Chondrocyte (in vitro differentiated cells): ENCODE measurements around the gene ROBO4. TPM values are rescaled to one million over a fixed set of nuclear protein-coding genes. Genes with fewer than 3 reads are reported as not detected.

ENCODE experiments used
- DNase-seq: peaks from one replicate; pipeline ENCODE4 v3.0.0; 2021; ENCODE audit warnings: mixed read lengths, low spot score
- H3K27ac Mint-ChIP-seq: one replicate; pipeline ENCODE4 v1.8.0; 2021; ENCODE audit warnings: mild to moderate bottlenecking, moderate library complexity, mixed read lengths; ENCODE audit not compliant: unreplicated experiment
- H3K27me3 Mint-ChIP-seq: 2 replicates; pipeline ENCODE4 v1.8.0; 2021; ENCODE audit warnings: low read depth, mixed read lengths
- H3K36me3 Mint-ChIP-seq: 2 replicates; pipeline ENCODE4 v1.8.0; 2021; ENCODE audit warnings: low read depth, mixed read lengths
- H3K4me1 Mint-ChIP-seq: 2 replicates; pipeline ENCODE4 v1.8.0; 2021; ENCODE audit warnings: low read depth, mild to moderate bottlenecking, mixed read lengths
- H3K4me3 Mint-ChIP-seq: one replicate; pipeline ENCODE4 v1.8.0; 2021; ENCODE audit warnings: mild to moderate bottlenecking, moderate library complexity, mixed read lengths; ENCODE audit not compliant: unreplicated experiment
- H3K9me3 Mint-ChIP-seq: 2 replicates; pipeline ENCODE4 v1.8.0; 2021; ENCODE audit warnings: low read depth, mixed read lengths
- total RNA-seq: library from RNA; stranded (reverse); gene quantifications from 3 replicates; pipeline ENCODE4 v1.2.1, GENCODE V29; 2021
- TF ChIP-seq, protein P1 (sequence below): fragments of 200-600 bp; sonication (generic); IDR thresholded peaks from 2 replicates; pipeline ENCODE4 v1.5.0; 2021; ENCODE audit warnings: antibody characterized with exemption, mild to moderate bottlenecking, moderate library complexity

Gene ROBO4
- total RNA-seq, 1 donor from 2014 or later: not detected

DNA sequence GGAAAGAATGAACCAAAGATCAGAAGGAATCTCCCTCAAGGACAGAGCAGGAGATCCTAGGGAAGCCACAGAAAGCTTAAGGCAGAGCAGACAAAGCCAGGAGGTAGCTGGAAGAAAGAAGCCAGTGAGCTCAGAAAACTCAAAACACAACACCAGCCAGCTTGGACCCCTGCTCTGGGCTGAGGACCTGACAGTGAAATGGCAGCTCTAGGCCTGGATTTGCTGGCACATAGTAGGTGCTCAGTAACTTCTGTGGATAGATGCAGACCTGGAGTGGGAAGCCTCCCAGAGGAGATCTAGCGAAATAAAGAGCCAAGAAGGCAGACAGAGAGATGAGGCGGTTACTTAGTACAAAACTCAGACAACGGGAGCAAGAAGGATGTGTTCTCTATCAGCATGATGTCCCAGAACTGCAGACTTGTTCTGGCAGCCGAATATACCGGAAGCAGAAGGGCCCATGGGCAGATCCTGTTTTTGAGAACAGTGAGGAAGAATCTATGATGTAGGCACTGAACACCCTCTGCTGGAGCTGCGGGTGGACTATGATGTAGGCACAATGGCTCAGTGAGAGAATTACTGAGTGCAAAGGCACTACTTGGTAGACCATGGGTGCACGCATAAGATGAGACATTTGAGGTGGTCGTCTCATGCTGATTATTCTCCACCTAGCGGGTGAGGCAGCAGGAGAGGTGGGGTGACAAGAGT, 4.8 kb downstream of the ROBO4 start:
- TF ChIP-seq, protein P1, sequence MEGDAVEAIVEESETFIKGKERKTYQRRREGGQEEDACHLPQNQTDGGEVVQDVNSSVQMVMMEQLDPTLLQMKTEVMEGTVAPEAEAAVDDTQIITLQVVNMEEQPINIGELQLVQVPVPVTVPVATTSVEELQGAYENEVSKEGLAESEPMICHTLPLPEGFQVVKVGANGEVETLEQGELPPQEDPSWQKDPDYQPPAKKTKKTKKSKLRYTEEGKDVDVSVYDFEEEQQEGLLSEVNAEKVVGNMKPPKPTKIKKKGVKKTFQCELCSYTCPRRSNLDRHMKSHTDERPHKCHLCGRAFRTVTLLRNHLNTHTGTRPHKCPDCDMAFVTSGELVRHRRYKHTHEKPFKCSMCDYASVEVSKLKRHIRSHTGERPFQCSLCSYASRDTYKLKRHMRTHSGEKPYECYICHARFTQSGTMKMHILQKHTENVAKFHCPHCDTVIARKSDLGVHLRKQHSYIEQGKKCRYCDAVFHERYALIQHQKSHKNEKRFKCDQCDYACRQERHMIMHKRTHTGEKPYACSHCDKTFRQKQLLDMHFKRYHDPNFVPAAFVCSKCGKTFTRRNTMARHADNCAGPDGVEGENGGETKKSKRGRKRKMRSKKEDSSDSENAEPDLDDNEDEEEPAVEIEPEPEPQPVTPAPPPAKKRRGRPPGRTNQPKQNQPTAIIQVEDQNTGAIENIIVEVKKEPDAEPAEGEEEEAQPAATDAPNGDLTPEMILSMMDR: no peak
- no peaks in the 10 kb centered on the region for H3K27me3 Mint-ChIP-seq
- no peaks in the 10 kb centered on the region for H3K9me3 Mint-ChIP-seq

DNA sequence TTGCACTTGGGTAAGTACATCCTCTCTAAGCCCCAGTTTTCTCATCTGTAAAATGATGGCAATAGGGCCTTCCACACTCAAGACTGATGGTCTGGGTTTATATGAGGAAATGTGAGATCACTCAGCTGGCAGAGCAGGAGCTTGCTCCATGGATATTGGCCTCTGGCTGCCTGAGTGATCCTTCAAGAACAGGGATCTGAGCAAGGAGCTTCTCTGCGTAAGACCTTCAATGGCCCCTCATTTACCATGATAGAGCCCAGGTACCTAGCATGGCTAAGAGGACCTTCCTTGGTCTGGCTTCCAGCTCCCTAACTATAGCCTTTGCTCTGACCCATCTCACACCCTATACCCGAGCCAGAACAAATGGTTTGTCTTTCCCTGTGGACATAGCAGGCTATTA, 5.5 kb downstream of the ROBO4 start:
- Mint-ChIP-seq H3K27me3 (no peaks in the 10 kb centered on the region), H3K36me3 (no peaks in the 10 kb centered on the region)

More for the DNA sequence above, 4.8 kb downstream of the ROBO4 start:
- H3K36me3 Mint-ChIP-seq: no peaks in the 10 kb centered on the region
- no peak for DNase-seq
- H3K4me1 Mint-ChIP-seq: peaks cover 6% of the 10 kb centered on the region
- no peak overlapping the region for H3K27ac Mint-ChIP-seq
- H3K4me3 Mint-ChIP-seq: no peak overlapping the region

DNA sequence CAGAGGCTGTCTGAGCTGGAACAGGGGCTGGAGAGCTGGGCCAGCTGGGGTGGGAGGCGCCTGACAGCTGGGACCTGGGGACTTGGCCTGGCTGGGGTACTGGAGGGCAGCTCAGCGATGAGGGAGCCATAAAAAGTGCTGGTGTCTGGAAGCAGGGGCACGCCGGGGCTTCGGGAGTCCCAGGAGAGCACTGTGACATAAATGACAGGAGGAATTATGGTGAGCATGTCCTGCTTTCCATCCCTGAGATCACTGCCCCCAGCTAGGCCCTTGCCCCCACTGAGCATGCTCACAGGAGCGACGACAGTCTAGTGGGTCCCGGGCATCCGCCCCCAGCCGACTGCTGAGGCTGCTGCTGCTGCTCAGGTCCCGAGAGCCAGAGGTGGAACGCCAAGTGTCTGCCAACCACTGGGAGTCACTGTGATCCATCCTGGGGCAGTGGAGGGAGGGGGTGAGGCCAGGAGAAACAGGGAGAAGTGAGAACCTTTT, 6.2 kb downstream of the ROBO4 start:
- no peak overlapping the region for H3K27ac Mint-ChIP-seq
- H3K27me3 Mint-ChIP-seq: no peaks in the 10 kb centered on the region
- no peaks in the 10 kb centered on the region for H3K4me1 Mint-ChIP-seq
- H3K9me3 Mint-ChIP-seq: no peaks in the 10 kb centered on the region
- no peak for DNase-seq
- H3K36me3 Mint-ChIP-seq: no peaks in the 10 kb centered on the region
- TF ChIP-seq, protein P1: no peak
- H3K4me3 Mint-ChIP-seq: no peak overlapping the region

More for the DNA sequence above, 5.5 kb downstream of the ROBO4 start:
- DNase-seq: no peak
- no peak overlapping the region for H3K27ac Mint-ChIP-seq
- H3K4me3 Mint-ChIP-seq: no peak overlapping the region
- no peaks in the 10 kb centered on the region for H3K9me3 Mint-ChIP-seq
- TF ChIP-seq, protein P1: no peak
- H3K4me1 Mint-ChIP-seq: peaks cover under 1% of the 10 kb centered on the region

DNA sequence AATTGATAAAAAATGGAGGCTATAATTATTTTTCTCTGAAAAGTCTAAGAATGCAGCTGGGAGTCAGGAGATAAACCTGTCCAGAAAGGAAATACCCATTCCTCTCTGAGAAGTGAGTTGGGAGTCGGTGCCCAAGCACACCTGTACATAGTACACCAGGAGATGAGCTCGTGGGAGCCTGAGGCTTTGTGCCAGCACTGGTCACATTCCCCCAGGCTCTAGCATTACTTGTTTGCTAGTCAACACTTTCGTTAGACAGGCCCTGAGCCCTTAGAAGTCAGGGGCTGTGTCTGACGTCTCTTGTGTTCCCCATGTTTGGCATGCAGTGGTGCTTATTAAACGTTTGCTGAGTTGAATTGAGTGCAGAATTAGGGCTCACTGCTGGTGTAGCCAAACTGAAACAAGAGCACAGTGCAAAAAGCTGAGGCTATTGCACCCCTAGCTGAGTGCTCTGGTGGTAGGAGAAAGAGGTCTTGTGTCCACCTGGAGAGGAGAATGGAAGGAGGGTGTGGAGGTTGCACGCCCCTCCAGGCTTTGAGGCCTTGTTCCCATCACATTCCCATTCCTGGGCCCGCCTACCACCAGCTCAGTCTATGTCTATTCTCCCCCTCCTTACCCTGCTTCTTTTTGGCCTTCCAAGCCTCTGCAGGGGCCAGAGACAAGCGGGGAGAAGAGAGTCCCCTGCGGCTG, 6.8 kb downstream of the ROBO4 start:
- no peaks in the 10 kb centered on the region for H3K9me3 Mint-ChIP-seq
- no peaks in the 10 kb centered on the region for H3K4me1 Mint-ChIP-seq
- DNase-seq: no peak

DNA sequence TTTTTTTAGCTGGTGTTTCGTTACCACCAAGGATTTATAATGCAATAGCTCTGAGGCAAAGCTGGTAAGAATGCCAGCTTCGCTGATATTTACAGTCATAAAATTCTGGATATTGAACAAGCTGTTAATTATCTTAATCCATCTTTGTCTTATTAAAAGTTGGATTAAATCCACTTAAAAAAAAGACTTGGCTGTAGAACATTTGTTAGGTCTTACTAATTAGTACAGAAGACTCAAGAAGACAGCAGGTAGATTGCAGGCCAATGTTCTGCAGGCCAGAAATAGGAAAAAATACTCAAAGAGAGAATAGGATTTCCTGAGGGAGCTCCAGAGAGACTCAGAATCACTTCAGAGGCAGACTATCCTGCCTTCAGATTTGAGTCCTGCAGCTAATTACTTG, 7.5 kb downstream of the ROBO4 start:
- Mint-ChIP-seq H3K4me3 (no peak overlapping the region), H3K4me1 (no peaks in the 10 kb centered on the region), H3K27ac (no peak overlapping the region), H3K27me3 (no peaks in the 10 kb centered on the region), H3K9me3 (no peaks in the 10 kb centered on the region), H3K36me3 (no peaks in the 10 kb centered on the region)
- TF ChIP-seq, protein P1: no peak
- no peak for DNase-seq

More for the DNA sequence above, 6.8 kb downstream of the ROBO4 start:
- TF ChIP-seq, protein P1: no peak
- Mint-ChIP-seq H3K27me3 (no peaks in the 10 kb centered on the region), H3K4me3 (no peak overlapping the region), H3K27ac (no peak overlapping the region), H3K36me3 (no peaks in the 10 kb centered on the region)
